ENCODE results near the gene GAGE10.
"Not testable (repeated sequence)": the region's sequence is repeated elsewhere in the genome, so short reads cannot be mapped to it uniquely, and the experiment has no call there.

GAGE10 gene

GRCh38 chrX:49276671-49277534, 26.5 kb upstream of the GAGE10 start:
- no peak for DNase-seq

- DNase-seq: no peak
Measured at GRCh38 chrX:49277535-49277830, 26.0 kb upstream of the GAGE10 start.

- DNase-seq: no peak
Measured at GRCh38 chrX:49278081-49278480, 25.4 kb upstream of the GAGE10 start.

GRCh38 chrX:49282647-49283011, 20.8 kb upstream of the GAGE10 start:
- DNase-seq: no peak

GRCh38 chrX:49284212-49284611, 19.2 kb upstream of the GAGE10 start:
- DNase-seq: no peak

- DNase-seq: no peak
Measured at GRCh38 chrX:49286136-49286535, 17.3 kb upstream of the GAGE10 start.

GRCh38 chrX:49286581-49286980, 16.9 kb upstream of the GAGE10 start:
- DNase-seq: no peak

GRCh38 chrX:49287665-49288064, 15.8 kb upstream of the GAGE10 start:
- no peak for DNase-seq

GRCh38 chrX:49290215-49290614, 13.2 kb upstream of the GAGE10 start:
- no peak for DNase-seq

- peak; percentile 58 for DNase-seq
Measured at GRCh38 chrX:49291615-49292337, 11.7 kb upstream of the GAGE10 start.

GRCh38 chrX:49292400-49293362, 10.8 kb upstream of the GAGE10 start:
- no peak for DNase-seq

- DNase-seq: not testable (repeated sequence)
Measured at GRCh38 chrX:49299293-49299692, 4.2 kb upstream of the GAGE10 start.

- DNase-seq: no peak
Measured at GRCh38 chrX:49300703-49301102, 2.7 kb upstream of the GAGE10 start.

- not testable (repeated sequence) for DNase-seq
Measured at GRCh38 chrX:49307775-49308174, 4.3 kb downstream of the GAGE10 start.

- no peak for DNase-seq
Measured at GRCh38 chrX:49308604-49309269, 5.3 kb downstream of the GAGE10 start.

GRCh38 chrX:49309401-49309981, 6.0 kb downstream of the GAGE10 start:
- no peak for DNase-seq

GRCh38 chrX:49310371-49310770, 6.9 kb downstream of the GAGE10 start:
- no peak for DNase-seq

- no peak for DNase-seq
Measured at GRCh38 chrX:49312176-49312575, 8.7 kb downstream of the GAGE10 start.

- DNase-seq: no peak
Measured at GRCh38 chrX:49316085-49316484, 12.6 kb downstream of the GAGE10 start.

GRCh38 chrX:49321737-49322136, 18.3 kb downstream of the GAGE10 start, which contains the start of gene GAGE12J:
TSS of gene GAGE12J (plus strand) at chrX:49322037. CDS start at chrX:49323194, 1,157 bp downstream.
- DNase-seq: not testable (repeated sequence)

GRCh38 chrX:49322266-49322665, 18.8 kb downstream of the GAGE10 start:
- not testable (repeated sequence) for DNase-seq

GRCh38 chrX:49323735-49324134, 20.3 kb downstream of the GAGE10 start:
- not testable (repeated sequence) for DNase-seq

Data from effector CD4-positive, alpha-beta T cell (primary cell).